ENCODE data around the gene AGRN. TPM values are rescaled to one million over a fixed set of nuclear protein-coding genes. Genes with fewer than 3 reads are reported as not detected.

The AGRN gene
- total RNA-seq, 1 donor: 30.0 TPM

DNA sequence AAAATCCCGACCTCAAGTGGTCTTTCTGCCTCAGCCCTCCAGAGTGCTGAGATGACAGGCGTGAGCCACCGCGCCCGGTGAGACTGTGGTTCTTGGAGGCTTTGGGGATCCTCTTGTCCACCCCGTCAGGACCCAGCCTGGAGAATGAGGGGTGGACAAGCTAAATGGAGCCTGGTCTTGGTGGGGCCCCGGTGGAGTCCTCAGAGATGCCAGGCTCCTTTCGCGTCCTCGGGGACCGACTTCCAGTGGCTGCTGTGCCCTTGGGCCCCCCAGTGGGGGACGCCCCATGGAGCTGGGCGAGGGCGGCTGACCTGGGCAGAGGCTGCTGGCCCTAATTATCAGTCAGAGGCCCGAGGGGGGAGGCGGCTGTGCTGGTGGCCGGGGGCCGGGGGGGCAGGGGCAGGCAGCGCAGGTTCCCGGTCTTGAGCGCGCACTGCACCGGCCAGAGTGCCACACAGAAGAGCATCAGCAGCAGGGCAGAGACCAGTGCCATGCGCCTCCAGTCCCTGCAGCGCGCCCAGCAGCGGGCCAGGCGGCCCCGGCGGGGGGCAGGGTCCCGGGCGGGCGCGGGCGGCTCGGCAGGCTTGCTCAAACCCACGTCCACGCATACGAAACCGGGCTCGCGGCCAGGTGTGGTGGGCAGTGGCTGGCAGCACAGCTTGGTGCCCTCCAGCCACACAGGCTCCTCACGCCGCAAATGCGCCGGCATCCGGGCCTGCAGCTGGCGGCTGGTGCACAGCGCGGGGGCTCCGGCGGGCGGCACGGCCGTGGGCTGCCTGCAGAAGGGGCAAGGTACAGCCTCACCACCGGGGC lies 51.8 kb downstream of the AGRN start:
- no peaks in the 10 kb centered on the region for H3K36me3 ChIP-seq (ENCODE audit: insufficient read depth, low read length)
- no peaks in the 10 kb centered on the region for H4K20me1 ChIP-seq (ENCODE audit: insufficient read depth, low read length)
- no peaks in the 10 kb centered on the region for H3K4me1 ChIP-seq (ENCODE audit: insufficient read depth, low read length)
- H3K79me2 ChIP-seq (ENCODE audit: insufficient read depth, low read length): no peaks in the 10 kb centered on the region
- H3K4me3 ChIP-seq (ENCODE audit: insufficient read depth, low read length): no peak overlapping the region
- peaks cover 11% of the 10 kb centered on the region for H3K27me3 ChIP-seq (ENCODE audit: insufficient read depth, low read length)
- no peak overlapping the region for H3K27ac ChIP-seq (ENCODE audit: low read depth, low read length)
- H3K4me2 ChIP-seq (ENCODE audit: insufficient read depth, low read length): no peak overlapping the region
- TF ChIP-seq, protein P1, sequence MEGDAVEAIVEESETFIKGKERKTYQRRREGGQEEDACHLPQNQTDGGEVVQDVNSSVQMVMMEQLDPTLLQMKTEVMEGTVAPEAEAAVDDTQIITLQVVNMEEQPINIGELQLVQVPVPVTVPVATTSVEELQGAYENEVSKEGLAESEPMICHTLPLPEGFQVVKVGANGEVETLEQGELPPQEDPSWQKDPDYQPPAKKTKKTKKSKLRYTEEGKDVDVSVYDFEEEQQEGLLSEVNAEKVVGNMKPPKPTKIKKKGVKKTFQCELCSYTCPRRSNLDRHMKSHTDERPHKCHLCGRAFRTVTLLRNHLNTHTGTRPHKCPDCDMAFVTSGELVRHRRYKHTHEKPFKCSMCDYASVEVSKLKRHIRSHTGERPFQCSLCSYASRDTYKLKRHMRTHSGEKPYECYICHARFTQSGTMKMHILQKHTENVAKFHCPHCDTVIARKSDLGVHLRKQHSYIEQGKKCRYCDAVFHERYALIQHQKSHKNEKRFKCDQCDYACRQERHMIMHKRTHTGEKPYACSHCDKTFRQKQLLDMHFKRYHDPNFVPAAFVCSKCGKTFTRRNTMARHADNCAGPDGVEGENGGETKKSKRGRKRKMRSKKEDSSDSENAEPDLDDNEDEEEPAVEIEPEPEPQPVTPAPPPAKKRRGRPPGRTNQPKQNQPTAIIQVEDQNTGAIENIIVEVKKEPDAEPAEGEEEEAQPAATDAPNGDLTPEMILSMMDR (IDR thresholded peaks at IDR 0.05; ENCODE audit: extremely low read depth, low read depth, low read length): no peak
- H3K9me3 ChIP-seq (ENCODE audit: low read depth, low read length): no peaks in the 10 kb centered on the region
- no peak overlapping the region for H2AFZ ChIP-seq (ENCODE audit: low read length)
- peak; percentile 95 for DNase-seq (ENCODE audit: insufficient read length, low spot score, missing footprints)

DNA sequence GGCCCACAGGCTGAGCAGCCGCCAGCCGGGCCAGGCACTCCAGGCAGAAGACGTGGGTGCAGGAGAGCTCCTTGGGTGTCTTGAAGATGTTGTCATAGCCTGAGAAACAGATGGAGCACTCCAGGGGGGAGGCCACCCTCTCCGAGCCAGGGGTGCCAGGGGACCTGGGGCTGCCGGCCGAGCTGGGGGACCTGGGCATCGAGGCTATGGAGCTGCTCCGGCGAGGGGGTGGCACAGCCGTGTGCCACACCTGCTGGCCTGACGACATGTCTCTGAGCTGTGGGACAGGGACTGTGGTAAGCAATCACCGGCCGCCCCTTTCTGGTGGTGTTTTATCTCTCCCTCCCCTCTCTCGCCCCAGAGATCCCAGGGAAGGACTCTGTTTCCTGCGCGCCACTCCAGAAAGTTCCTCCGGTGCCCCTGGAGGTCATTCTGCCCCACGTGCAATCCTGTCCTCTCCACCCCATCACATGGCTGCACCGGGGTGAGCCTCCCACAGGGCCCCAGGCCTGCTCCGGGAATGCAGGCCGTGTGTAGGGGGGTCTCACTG lies 52.5 kb downstream of the AGRN start:
- Histone ChIP-seq H3K36me3 (ENCODE audit: insufficient read depth, low read length) (no peaks in the 10 kb centered on the region), H3K4me1 (ENCODE audit: insufficient read depth, low read length) (no peaks in the 10 kb centered on the region), H2AFZ (ENCODE audit: low read length) (no peak overlapping the region), H3K4me2 (ENCODE audit: insufficient read depth, low read length) (no peak overlapping the region), H3K27ac (ENCODE audit: low read depth, low read length) (no peak overlapping the region), H3K79me2 (ENCODE audit: insufficient read depth, low read length) (no peaks in the 10 kb centered on the region), H3K9me3 (ENCODE audit: low read depth, low read length) (no peaks in the 10 kb centered on the region), H4K20me1 (ENCODE audit: insufficient read depth, low read length) (no peaks in the 10 kb centered on the region), H3K4me3 (ENCODE audit: insufficient read depth, low read length) (no peak overlapping the region), H3K27me3 (ENCODE audit: insufficient read depth, low read length) (peaks cover 11% of the 10 kb centered on the region)
- TF ChIP-seq, protein P1 (IDR thresholded peaks at IDR 0.05; ENCODE audit: extremely low read depth, low read depth, low read length): no peak
- peak; percentile 90 for DNase-seq (ENCODE audit: insufficient read length, low spot score, missing footprints)

GRCh38 chr1:1072849-1073742 lies 53.2 kb downstream of the AGRN start:
- Histone ChIP-seq H3K4me3 (ENCODE audit: insufficient read depth, low read length) (no peak overlapping the region), H3K4me1 (ENCODE audit: insufficient read depth, low read length) (no peaks in the 10 kb centered on the region)
- TF ChIP-seq, protein P1 (IDR thresholded peaks at IDR 0.05; ENCODE audit: extremely low read depth, low read depth, low read length): no peak

More at GRCh38 chr1:1072849-1073742, 53.2 kb downstream of the AGRN start:
- Histone ChIP-seq H3K27ac (ENCODE audit: low read depth, low read length) (no peak overlapping the region), H3K4me2 (ENCODE audit: insufficient read depth, low read length) (no peak overlapping the region), H3K36me3 (ENCODE audit: insufficient read depth, low read length) (no peaks in the 10 kb centered on the region), H2AFZ (ENCODE audit: low read length) (no peak overlapping the region), H4K20me1 (ENCODE audit: insufficient read depth, low read length) (no peaks in the 10 kb centered on the region), H3K27me3 (ENCODE audit: insufficient read depth, low read length) (peaks cover 11% of the 10 kb centered on the region), H3K9me3 (ENCODE audit: low read depth, low read length) (no peaks in the 10 kb centered on the region), H3K79me2 (ENCODE audit: insufficient read depth, low read length) (no peaks in the 10 kb centered on the region)
- DNase-seq (ENCODE audit: insufficient read length, low spot score, missing footprints): peak; percentile 91

Data from osteoblast (primary cell).